HFF-Myc (cell line): Measurements from ENCODE around the gene SSR4.
A peak's percentile ranks its signal among the peaks of the same experiment; 100 is the strongest.
"Not testable (repeated sequence)": the region's sequence is repeated elsewhere in the genome, so short reads cannot be mapped to it uniquely, and the experiment has no call there.

ENCODE experiments used
- DNase-seq: peaks from one replicate; pipeline ENCODE4 v3.0.0-alpha.2; 2011; ENCODE audit warnings: low read depth; ENCODE audit errors: extremely low read depth
- H3K4me3 ChIP-seq: replicated peaks from 2 replicates; pipeline ENCODE4 v1.5.1; 2011; ENCODE audit warnings: low read depth, mild to moderate bottlenecking, control low read depth, low read length
- TF ChIP-seq, protein P1 (sequence below): IDR thresholded peaks from 2 replicates; pipeline ENCODE4 v1.5.1; 2012; ENCODE audit warnings: mild to moderate bottlenecking, low read depth, low read length, control low read depth; ENCODE audit errors: missing control alignments

Gene SSR4

GRCh38 chrX:153807976-153808375, 13.5 kb downstream of the SSR4 start:
- H3K4me3 ChIP-seq = no peak overlapping the region
- TF ChIP-seq, protein P1, sequence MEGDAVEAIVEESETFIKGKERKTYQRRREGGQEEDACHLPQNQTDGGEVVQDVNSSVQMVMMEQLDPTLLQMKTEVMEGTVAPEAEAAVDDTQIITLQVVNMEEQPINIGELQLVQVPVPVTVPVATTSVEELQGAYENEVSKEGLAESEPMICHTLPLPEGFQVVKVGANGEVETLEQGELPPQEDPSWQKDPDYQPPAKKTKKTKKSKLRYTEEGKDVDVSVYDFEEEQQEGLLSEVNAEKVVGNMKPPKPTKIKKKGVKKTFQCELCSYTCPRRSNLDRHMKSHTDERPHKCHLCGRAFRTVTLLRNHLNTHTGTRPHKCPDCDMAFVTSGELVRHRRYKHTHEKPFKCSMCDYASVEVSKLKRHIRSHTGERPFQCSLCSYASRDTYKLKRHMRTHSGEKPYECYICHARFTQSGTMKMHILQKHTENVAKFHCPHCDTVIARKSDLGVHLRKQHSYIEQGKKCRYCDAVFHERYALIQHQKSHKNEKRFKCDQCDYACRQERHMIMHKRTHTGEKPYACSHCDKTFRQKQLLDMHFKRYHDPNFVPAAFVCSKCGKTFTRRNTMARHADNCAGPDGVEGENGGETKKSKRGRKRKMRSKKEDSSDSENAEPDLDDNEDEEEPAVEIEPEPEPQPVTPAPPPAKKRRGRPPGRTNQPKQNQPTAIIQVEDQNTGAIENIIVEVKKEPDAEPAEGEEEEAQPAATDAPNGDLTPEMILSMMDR = no peak
- DNase-seq = no peak

DNA sequence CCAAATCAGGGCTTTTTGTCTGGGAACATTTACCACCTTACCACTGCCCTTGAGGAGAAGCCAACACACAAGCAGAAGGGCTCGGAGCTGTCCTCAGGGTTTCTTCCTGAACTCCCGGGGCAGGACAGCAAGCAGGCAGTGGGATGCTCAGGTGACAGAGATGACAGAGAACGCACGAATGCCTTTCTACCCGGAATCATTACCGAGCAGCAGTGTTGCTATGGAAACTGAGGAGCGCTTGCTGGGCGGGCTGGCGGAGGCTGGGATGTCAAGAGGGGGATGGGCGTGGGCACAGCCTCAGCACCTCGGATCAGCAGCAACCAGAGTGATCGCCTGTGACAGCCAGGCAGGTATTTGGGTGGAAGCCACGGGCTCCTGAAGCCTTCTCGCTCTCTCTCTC, 17.8 kb downstream of the SSR4 start:
- H3K4me3 ChIP-seq = no peak overlapping the region
- TF ChIP-seq, protein P1 = no peak
- DNase-seq = no peak

GRCh38 chrX:153813161-153813560, 18.7 kb downstream of the SSR4 start:
- DNase-seq = no peak
- TF ChIP-seq, protein P1 = no peak
- no peak overlapping the region for H3K4me3 ChIP-seq

- DNase-seq = no peak
- no peak overlapping the region for H3K4me3 ChIP-seq
- TF ChIP-seq, protein P1 = no peak
Measured at GRCh38 chrX:153814591-153815315, 20.3 kb downstream of the SSR4 start.

DNA sequence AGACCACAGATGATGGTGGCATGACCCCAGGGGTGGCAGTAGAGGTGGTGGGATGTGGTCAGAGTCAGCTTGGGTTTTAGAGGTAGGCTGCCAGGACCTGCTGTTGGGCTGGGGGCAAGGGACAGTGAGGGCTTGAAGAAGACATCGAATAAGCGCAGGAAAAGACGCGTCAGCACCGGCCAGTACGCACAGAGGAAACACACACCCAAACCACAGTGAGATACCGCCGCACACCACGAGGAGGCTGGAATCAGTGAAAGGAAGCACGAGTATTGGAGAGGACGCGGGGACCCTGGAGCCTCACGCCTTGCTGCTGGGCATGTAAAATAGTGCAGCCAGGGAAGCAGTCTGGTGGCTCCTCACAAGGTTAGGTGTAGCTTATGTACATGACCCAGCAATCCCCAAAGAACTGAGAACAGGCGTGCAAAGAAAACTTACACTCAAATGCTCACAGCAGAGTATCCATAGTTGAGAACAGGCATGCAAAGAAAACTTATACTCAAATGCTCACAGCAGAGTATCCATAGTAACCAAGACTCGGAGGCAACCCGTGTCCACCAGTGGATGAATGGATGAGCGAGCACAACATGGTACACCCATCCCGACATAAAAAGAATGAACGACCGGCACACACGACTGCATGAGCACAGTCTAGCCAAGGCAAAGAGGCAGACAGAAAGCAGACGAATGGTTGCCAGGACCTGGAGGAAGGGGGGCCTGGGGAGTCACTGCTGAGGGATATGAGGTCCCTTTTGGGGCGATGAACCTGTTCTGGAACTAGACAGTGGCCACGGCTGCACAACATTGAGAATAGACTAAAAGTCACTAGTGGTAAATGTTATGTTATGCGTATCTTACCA, 22.6 kb downstream of the SSR4 start:
- H3K4me3 ChIP-seq = no peak overlapping the region
- TF ChIP-seq, protein P1 = no peak
- no peak for DNase-seq

DNA sequence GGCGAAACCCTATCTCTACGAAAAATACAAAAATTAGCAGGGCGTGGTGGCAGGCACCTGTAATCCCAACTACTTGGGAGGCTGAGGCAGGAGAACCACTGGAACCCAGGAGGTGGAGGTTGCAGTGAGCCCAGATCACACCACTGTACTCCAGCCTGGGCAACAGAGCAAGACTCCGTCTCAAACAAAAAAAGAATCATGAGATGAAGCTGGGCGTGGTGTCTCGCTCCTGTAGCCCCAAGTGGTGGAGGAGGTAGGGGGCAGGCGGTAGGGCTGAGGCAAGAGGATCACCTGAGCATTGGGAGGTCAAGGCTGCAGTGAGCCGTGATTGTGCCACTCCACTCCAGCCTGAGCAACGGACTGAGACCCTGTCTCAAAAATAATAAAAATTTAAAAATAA, 23.6 kb downstream of the SSR4 start:
- H3K4me3 ChIP-seq, DNase-seq: not testable (repeated sequence)

DNA sequence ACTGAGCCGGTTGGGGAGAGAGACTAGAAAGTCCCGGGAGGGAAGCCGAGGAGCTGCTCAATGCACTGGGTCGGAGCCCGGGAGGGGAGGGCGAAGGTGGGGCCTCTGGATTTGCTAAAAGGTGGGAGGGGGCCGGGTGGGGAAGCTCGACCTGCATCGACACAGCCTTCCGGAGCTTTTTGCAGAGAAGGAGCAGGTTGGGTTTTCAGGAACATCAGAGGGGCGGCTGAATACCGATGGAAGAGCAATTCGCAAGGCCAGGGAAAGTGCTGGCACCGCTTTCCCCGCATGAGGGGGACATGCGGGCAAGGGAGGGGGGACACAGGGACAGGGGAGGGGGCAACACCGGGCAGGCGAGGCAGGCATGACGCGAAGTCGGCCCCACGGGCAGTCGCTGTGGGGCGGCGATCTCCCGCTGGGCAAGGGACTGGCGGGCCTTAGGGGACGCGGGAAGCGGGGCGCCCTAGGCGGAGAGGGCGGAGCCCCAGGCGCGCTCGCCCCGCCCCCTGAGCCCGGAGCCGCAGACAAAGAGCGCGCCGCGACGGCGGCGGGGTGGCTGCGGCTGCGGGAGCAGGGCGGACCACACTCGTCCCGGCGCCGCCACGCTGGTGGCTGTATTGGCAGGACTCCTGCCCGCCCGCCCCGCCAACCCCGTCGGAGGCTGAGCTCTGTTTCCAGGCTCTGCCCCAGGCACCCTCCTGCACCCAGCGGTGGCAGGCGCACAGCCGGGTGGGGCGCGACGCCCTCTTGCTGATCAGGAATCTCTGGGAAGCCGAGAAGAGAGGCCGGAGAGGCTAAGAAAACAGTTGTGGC, 24.3 kb downstream of the SSR4 start:
- DNase-seq = no peak
- TF ChIP-seq, protein P1 = no peak

More for the DNA sequence above, 24.3 kb downstream of the SSR4 start:
- peak overlapping the region; percentile 25 for H3K4me3 ChIP-seq
